Ishikawa (cell line): ENCODE results near the gene ZNF836.

Experiments used
- CEBPB ChIP-seq: IDR thresholded peaks from 2 replicates; pipeline ENCODE4 v1.6.1; 2012
- CREB1 ChIP-seq: IDR thresholded peaks from 2 replicates; pipeline ENCODE4 v1.6.1; 2012; ENCODE audit warnings: low read depth
- EP300 ChIP-seq: IDR thresholded peaks from 2 replicates; pipeline ENCODE4 v1.6.1; 2012; ENCODE audit warnings: borderline replicate concordance
- FOXM1 ChIP-seq: IDR thresholded peaks from 2 replicates; pipeline ENCODE4 v1.6.1; 2012; ENCODE audit warnings: low read depth, borderline replicate concordance
- MAX ChIP-seq: IDR thresholded peaks from 2 replicates; pipeline ENCODE4 v1.6.1; 2012
- RAD21 ChIP-seq: IDR thresholded peaks from 2 replicates; pipeline ENCODE4 v1.6.1; 2012; ENCODE audit warnings: low read depth
- TAF1 ChIP-seq: IDR thresholded peaks from 2 replicates; pipeline ENCODE4 v1.6.1; 2012; ENCODE audit warnings: low read depth, mild to moderate bottlenecking
- YY1 ChIP-seq: IDR thresholded peaks from 2 replicates; pipeline ENCODE4 v1.6.1; 2012; ENCODE audit warnings: low read depth
- TF ChIP-seq, protein P1 (sequence below): IDR thresholded peaks from 2 replicates; pipeline ENCODE4 v1.6.1; 2012; ENCODE audit warnings: low read depth, mild to moderate bottlenecking
- TF ChIP-seq, protein P2 (sequence below): IDR thresholded peaks from 2 replicates; pipeline ENCODE4 v1.6.1; 2012

- TF ChIP-seq, protein P1, sequence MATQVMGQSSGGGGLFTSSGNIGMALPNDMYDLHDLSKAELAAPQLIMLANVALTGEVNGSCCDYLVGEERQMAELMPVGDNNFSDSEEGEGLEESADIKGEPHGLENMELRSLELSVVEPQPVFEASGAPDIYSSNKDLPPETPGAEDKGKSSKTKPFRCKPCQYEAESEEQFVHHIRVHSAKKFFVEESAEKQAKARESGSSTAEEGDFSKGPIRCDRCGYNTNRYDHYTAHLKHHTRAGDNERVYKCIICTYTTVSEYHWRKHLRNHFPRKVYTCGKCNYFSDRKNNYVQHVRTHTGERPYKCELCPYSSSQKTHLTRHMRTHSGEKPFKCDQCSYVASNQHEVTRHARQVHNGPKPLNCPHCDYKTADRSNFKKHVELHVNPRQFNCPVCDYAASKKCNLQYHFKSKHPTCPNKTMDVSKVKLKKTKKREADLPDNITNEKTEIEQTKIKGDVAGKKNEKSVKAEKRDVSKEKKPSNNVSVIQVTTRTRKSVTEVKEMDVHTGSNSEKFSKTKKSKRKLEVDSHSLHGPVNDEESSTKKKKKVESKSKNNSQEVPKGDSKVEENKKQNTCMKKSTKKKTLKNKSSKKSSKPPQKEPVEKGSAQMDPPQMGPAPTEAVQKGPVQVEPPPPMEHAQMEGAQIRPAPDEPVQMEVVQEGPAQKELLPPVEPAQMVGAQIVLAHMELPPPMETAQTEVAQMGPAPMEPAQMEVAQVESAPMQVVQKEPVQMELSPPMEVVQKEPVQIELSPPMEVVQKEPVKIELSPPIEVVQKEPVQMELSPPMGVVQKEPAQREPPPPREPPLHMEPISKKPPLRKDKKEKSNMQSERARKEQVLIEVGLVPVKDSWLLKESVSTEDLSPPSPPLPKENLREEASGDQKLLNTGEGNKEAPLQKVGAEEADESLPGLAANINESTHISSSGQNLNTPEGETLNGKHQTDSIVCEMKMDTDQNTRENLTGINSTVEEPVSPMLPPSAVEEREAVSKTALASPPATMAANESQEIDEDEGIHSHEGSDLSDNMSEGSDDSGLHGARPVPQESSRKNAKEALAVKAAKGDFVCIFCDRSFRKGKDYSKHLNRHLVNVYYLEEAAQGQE = no peak
- TF ChIP-seq YY1 = no peak
- no peak for TF ChIP-seq RAD21
- no peak for TF ChIP-seq EP300
- no peak for TF ChIP-seq MAX
- no peak for TF ChIP-seq CREB1
- TF ChIP-seq TAF1 = no peak
- no peak for TF ChIP-seq CEBPB
- TF ChIP-seq FOXM1 = no peak
- TF ChIP-seq, protein P2, sequence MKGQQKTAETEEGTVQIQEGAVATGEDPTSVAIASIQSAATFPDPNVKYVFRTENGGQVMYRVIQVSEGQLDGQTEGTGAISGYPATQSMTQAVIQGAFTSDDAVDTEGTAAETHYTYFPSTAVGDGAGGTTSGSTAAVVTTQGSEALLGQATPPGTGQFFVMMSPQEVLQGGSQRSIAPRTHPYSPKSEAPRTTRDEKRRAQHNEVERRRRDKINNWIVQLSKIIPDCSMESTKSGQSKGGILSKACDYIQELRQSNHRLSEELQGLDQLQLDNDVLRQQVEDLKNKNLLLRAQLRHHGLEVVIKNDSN = no peak
These were observed 30.2 kb downstream of the ZNF836 start for GRCh38 chr19:52141203-52141602.
